ENCODE results near the gene SGIP1.

- no peak for TF ChIP-seq CTCF (conservative IDR thresholded peaks at IDR 0.05; ENCODE audit: low read depth in 2 of 2)
- no peak for TF ChIP-seq EZH2 (IDR thresholded peaks at IDR 0.05; ENCODE audit: low read depth, unreplicated experiment)
- TF ChIP-seq JUNB (IDR thresholded peaks at IDR 0.05; ENCODE audit: unreplicated experiment) = no peak
- TF ChIP-seq POLR2AphosphoS5 (IDR thresholded peaks at IDR 0.05; ENCODE audit: low read depth) = no peak
- no peak for TF ChIP-seq NANOG (IDR thresholded peaks at IDR 0.05; ENCODE audit: borderline replicate concordance)
- TF ChIP-seq STAT1 (IDR thresholded peaks at IDR 0.05; ENCODE audit: unreplicated experiment) = no peak
- TF ChIP-seq REST (IDR thresholded peaks at IDR 0.05; ENCODE audit: unreplicated experiment) = no peak
These were observed 16.3 kb downstream of the SGIP1 start for GRCh38 chr1:66550243-66550642.

Measured in GM23338 (cell line).